ENCODE results near the gene HEATR1. TPM values are rescaled to one million over a fixed set of nuclear protein-coding genes. Genes with fewer than 3 reads are reported as not detected.

The HEATR1 gene
- total and polyA plus RNA-seq, 2 donors (not counting 1 experiment from before 2014, with no cell fraction given), result 6.1 to 50.6 TPM

DNA sequence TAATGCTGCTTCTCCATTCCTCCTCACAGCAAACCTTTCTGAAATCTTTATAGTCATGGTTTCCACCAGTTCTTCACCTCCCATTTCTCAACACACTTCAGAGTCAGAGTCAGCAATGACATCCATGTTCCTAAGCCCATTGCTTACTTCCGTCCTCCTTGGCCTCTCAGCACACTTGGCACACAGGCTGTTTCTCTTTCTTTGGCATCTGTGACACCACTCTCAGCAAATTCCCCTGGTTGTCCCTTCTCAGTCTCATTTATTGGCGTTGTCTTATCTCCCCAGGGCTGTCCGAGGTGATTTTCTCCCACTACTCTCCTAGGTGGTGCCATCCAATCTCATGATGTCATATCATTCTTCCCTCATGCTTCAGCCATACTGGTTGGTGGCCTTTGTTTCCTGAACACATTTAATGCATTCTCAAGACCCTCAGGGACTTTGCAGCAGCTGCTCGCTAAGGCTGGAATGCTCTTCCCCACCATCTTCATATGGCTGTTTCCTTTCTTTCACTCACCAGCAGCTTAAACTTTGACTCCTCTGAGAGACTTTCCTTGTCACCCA lies 83.8 kb downstream of the HEATR1 start:
- TF ChIP-seq, protein P1, sequence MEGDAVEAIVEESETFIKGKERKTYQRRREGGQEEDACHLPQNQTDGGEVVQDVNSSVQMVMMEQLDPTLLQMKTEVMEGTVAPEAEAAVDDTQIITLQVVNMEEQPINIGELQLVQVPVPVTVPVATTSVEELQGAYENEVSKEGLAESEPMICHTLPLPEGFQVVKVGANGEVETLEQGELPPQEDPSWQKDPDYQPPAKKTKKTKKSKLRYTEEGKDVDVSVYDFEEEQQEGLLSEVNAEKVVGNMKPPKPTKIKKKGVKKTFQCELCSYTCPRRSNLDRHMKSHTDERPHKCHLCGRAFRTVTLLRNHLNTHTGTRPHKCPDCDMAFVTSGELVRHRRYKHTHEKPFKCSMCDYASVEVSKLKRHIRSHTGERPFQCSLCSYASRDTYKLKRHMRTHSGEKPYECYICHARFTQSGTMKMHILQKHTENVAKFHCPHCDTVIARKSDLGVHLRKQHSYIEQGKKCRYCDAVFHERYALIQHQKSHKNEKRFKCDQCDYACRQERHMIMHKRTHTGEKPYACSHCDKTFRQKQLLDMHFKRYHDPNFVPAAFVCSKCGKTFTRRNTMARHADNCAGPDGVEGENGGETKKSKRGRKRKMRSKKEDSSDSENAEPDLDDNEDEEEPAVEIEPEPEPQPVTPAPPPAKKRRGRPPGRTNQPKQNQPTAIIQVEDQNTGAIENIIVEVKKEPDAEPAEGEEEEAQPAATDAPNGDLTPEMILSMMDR (IDR thresholded peaks at IDR 0.05), result no peak
- no peak for TF ChIP-seq EZH2 (IDR thresholded peaks at IDR 0.05; ENCODE audit: borderline replicate concordance, insufficient read depth, low read depth, low read length, poor library complexity, severe bottlenecking)
- ChIA-PET CTCF (no interaction called here), POLR2A (no interaction called here)
- no peak for ATAC-seq (ENCODE audit: low read depth)
- H3K27ac ChIP-seq (ENCODE audit: low read length in 2 of 2), result no peak overlapping the region
- Mint-ChIP-seq H3K9me3 (ENCODE audit: insufficient read depth) (no peaks in the 10 kb centered on the region), H3K27me3 (no peaks in the 10 kb centered on the region), H3K4me3 (no peak overlapping the region), H3K27ac (no peak overlapping the region), H3K4me1 (peaks cover 16% of the 10 kb centered on the region)
- H3K9ac ChIP-seq (ENCODE audit: low read length), result no peak overlapping the region
- H3K9me3 ChIP-seq (ENCODE audit: control extremely low read depth in 1 of 3, control insufficient read depth in 2 of 3, insufficient read depth in 1 of 3, low read length in 2 of 3), result no peaks in the 10 kb centered on the region
- DNase-seq, result no peak
- no peak overlapping the region for H2AFZ ChIP-seq (ENCODE audit: insufficient read depth, low read depth, low read length, poor library complexity, severe bottlenecking)
- H3K4me3 ChIP-seq (ENCODE audit: control extremely low read depth in 1 of 5, extremely low read depth in 1 of 5, insufficient read depth in 1 of 5, low read depth in 2 of 5, low read length in 4 of 5), result no peak overlapping the region
- H3K4me1 ChIP-seq (ENCODE audit: control insufficient read depth in 2 of 2, insufficient read depth in 2 of 2, low read length in 2 of 2), result peaks cover 8 to 9% of the 10 kb centered on the region in 2 donors
- 100% methylated on average over 4 of the region's 4 CpGs for WGBS (ENCODE audit: insufficient coverage)
- intact Hi-C loops (cut with micrococcal nuclease), result loop anchor here (5.0 kb wide), 1 partner anchor 1018 kb away; the partner anchor contains the start of gene B3GALNT2
- peaks cover 0 to 3% (median 0%) of the 10 kb centered on the region in 4 experiments for H3K27me3 ChIP-seq (replicated peaks in 1 of 4; ENCODE audit: control extremely low read depth in 1 of 4, control insufficient read depth in 3 of 4, insufficient read depth in 4 of 4, low read length in 3 of 4)
- no peak overlapping the region for H3K4me2 ChIP-seq (replicated peaks; ENCODE audit: low read depth, low read length, poor library complexity, severe bottlenecking)
- H3K36me3 ChIP-seq (replicated peaks in 1 of 2; ENCODE audit: control extremely low read depth in 1 of 2, control insufficient read depth in 1 of 2, extremely low read depth in 1 of 2, insufficient read depth in 2 of 2, low read length in 1 of 2), result no peaks in the 10 kb centered on the region
- no peaks in the 10 kb centered on the region for H4K20me1 ChIP-seq (ENCODE audit: control insufficient read depth, insufficient read depth, low read length, poor library complexity, severe bottlenecking)
- H3K79me2 ChIP-seq (ENCODE audit: control insufficient read depth, insufficient read depth, low read length), result no peaks in the 10 kb centered on the region

DNA sequence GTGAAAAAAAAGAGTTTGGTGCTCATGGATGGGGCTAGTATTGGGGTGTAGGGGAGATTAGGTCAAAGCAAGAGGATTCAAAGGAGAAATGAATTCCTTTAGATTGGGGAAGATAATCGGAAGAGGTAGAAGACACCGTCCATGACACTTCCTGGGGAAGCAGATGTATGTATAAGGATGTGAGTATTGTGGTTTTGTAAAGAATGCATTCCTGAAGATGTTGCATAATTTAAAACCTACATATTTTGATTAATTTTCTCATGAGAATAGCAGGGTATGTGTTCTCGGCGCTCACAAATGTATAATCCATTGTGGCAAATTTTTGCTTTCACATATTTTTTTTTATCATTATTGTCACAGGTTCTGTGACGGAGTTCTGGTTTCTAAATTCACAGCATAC lies 86.0 kb downstream of the HEATR1 start:
- Mint-ChIP-seq H3K27me3 (no peaks in the 10 kb centered on the region), H3K4me1 (peaks cover 4% of the 10 kb centered on the region), H3K4me3 (no peak overlapping the region), H3K9me3 (ENCODE audit: insufficient read depth) (no peaks in the 10 kb centered on the region), H3K27ac (no peak overlapping the region)
- peaks cover 0 to 3% (median 0%) of the 10 kb centered on the region in 4 experiments for H3K27me3 ChIP-seq (replicated peaks in 1 of 4; ENCODE audit: control extremely low read depth in 1 of 4, control insufficient read depth in 3 of 4, insufficient read depth in 4 of 4, low read length in 3 of 4)
- no peak overlapping the region for H3K4me3 ChIP-seq (ENCODE audit: control extremely low read depth in 1 of 5, extremely low read depth in 1 of 5, insufficient read depth in 1 of 5, low read depth in 2 of 5, low read length in 4 of 5)
- ATAC-seq (ENCODE audit: low read depth) (no peak), DNase-seq (no peak)
- peaks cover 1 to 2% of the 10 kb centered on the region in 2 donors for H3K4me1 ChIP-seq (ENCODE audit: control insufficient read depth in 2 of 2, insufficient read depth in 2 of 2, low read length in 2 of 2)
- H3K27ac ChIP-seq (ENCODE audit: low read length in 2 of 2), result no peak overlapping the region
- TF ChIP-seq EZH2 (IDR thresholded peaks at IDR 0.05; ENCODE audit: borderline replicate concordance, insufficient read depth, low read depth, low read length, poor library complexity, severe bottlenecking), result no peak
- H3K79me2 ChIP-seq (ENCODE audit: control insufficient read depth, insufficient read depth, low read length), result no peaks in the 10 kb centered on the region
- ChIA-PET POLR2A (no interaction called here), CTCF (no interaction called here)
- H3K9me3 ChIP-seq (ENCODE audit: control extremely low read depth in 1 of 3, control insufficient read depth in 2 of 3, insufficient read depth in 1 of 3, low read length in 2 of 3), result no peaks in the 10 kb centered on the region
- no peak overlapping the region for H3K9ac ChIP-seq (ENCODE audit: low read length)
- no CpG with 5 or more reads among the region's 5 CpGs for WGBS (ENCODE audit: insufficient coverage)
- H3K4me2 ChIP-seq (replicated peaks; ENCODE audit: low read depth, low read length, poor library complexity, severe bottlenecking), result no peak overlapping the region
- no peaks in the 10 kb centered on the region for H4K20me1 ChIP-seq (ENCODE audit: control insufficient read depth, insufficient read depth, low read length, poor library complexity, severe bottlenecking)
- H2AFZ ChIP-seq (ENCODE audit: insufficient read depth, low read depth, low read length, poor library complexity, severe bottlenecking), result no peak overlapping the region
- no peaks in the 10 kb centered on the region for H3K36me3 ChIP-seq (replicated peaks in 1 of 2; ENCODE audit: control extremely low read depth in 1 of 2, control insufficient read depth in 1 of 2, extremely low read depth in 1 of 2, insufficient read depth in 2 of 2, low read length in 1 of 2)
- intact Hi-C loops (cut with micrococcal nuclease), result no loop called here

Measured in B cell (primary cell).